H1 (cell line): Measurements from ENCODE around the gene SETX. TPM values are rescaled to one million over a fixed set of nuclear protein-coding genes. Genes with fewer than 3 reads are reported as not detected.

Experiments
- CTCF ChIA-PET: fragments of 300-600 bp; sonication (Branson Sonifier 250); formaldehyde crosslinking; loops from one replicate; lab custom pipeline; 2021; ENCODE audit not compliant: partially characterized antibody; lab: Charles Lee
- POLR2A ChIA-PET: fragments of 300-600 bp; sonication (Branson Sonifier 250); formaldehyde crosslinking; loops from one replicate; lab custom pipeline; 2021; ENCODE audit warnings: inconsistent platforms; ENCODE audit not compliant: partially characterized antibody; lab: Charles Lee
- DNase-seq, 2 experiments: peaks; one replicate each; pipeline versions ENCODE4 v3.0.0 to v3.0.0-alpha.2; 2010 to 2022; ENCODE audit warnings: low spot score in 2 of 2, low read depth in 1 of 2, mixed read lengths in 1 of 2
- FAIRE-seq: peaks from 2 replicates; lab custom pipeline; 2011; peaks lifted over from hg19 to GRCh38; lab: Jason Lieb, UNC
- H2AFZ ChIP-seq: 2 replicates; pipeline ENCODE4 v1.8.1; 2012; ENCODE audit warnings: low read length, inconsistent platforms
- H2AK5ac ChIP-seq: 2 replicates; pipeline ENCODE4 v1.6.1; 2013; ENCODE audit warnings: low read depth, low read length
- H2BK120ac ChIP-seq: replicated peaks from 2 replicates; pipeline ENCODE3; 2013; ENCODE audit warnings: low read depth, low read length, inconsistent platforms
- H2BK12ac ChIP-seq: 2 replicates; pipeline ENCODE4 v1.6.1; 2013; ENCODE audit warnings: low read depth, low read length
- H2BK15ac ChIP-seq: 2 replicates; pipeline ENCODE4 v1.6.1; 2013; ENCODE audit warnings: low read length
- H2BK20ac ChIP-seq: 2 replicates; pipeline ENCODE4 v1.6.1; 2013; ENCODE audit warnings: low read length
- H2BK5ac ChIP-seq: 2 replicates; pipeline ENCODE4 v1.6.1; 2013; ENCODE audit warnings: low read depth, low read length
- H3K14ac ChIP-seq: 2 replicates; pipeline ENCODE4 v1.6.1; 2013; ENCODE audit warnings: inconsistent platforms; ENCODE audit not compliant: insufficient read length
- H3K18ac ChIP-seq: 2 replicates; pipeline ENCODE4 v1.6.1; 2013; ENCODE audit warnings: low read length; ENCODE audit errors: extremely low read depth
- H3K23ac ChIP-seq: 2 replicates; pipeline ENCODE4 v1.6.1; 2013; ENCODE audit warnings: inconsistent platforms; ENCODE audit not compliant: insufficient read length
- H3K23me2 ChIP-seq: 2 replicates; pipeline ENCODE4 v1.6.1; 2013; ENCODE audit warnings: low read depth, low read length
- H3K27ac ChIP-seq: 2 replicates; pipeline ENCODE4 v1.6.1; 2011; ENCODE audit warnings: low read depth, low read length, inconsistent platforms
- H3K27me3 ChIP-seq, 4 experiments: replicated peaks in 1 of 4; 1 replicate in 1 of 4; 2 replicates in 3 of 4; pipeline versions ENCODE4 v1.6.1 to v1.8.1; 2011 to 2013; ENCODE audit warnings: low read length in 3 of 4, mild to moderate bottlenecking in 3 of 4, inconsistent platforms in 2 of 4, mixed read lengths in 2 of 4, moderate library complexity in 1 of 4; ENCODE audit not compliant: control insufficient read depth in 3 of 4, insufficient read depth in 3 of 4; ENCODE audit errors: extremely low read depth in 1 of 4
- H3K36me3 ChIP-seq, 4 experiments: 2 replicates each; pipeline versions ENCODE4 v1.6.1 to v1.8.1; 2011 to 2013; ENCODE audit warnings: mild to moderate bottlenecking in 4 of 4, low read length in 3 of 4, moderate library complexity in 2 of 4, control low read depth in 1 of 4, inconsistent platforms in 1 of 4; ENCODE audit not compliant: insufficient read depth in 4 of 4, control insufficient read depth in 2 of 4
- H3K4ac ChIP-seq: replicated peaks from 2 replicates; pipeline ENCODE3; 2013; ENCODE audit warnings: low read length, low read depth, mixed read lengths, inconsistent platforms; ENCODE audit not compliant: insufficient read length
- H3K4me1 ChIP-seq, 4 experiments: replicated peaks in 1 of 4; 1 replicate in 1 of 4; 2 replicates in 3 of 4; pipeline versions ENCODE4 v1.6.1 to v1.8.1; 2011 to 2013; ENCODE audit warnings: low read length in 3 of 4, inconsistent platforms in 2 of 4, mixed read lengths in 1 of 4; ENCODE audit not compliant: insufficient read depth in 4 of 4, control insufficient read depth in 3 of 4
- H3K4me2 ChIP-seq, 2 experiments: 2 replicates each; pipeline versions ENCODE4 v1.6.1 to v1.8.1; 2011 to 2013; ENCODE audit warnings: low read depth in 2 of 2, low read length in 2 of 2, control low read depth in 1 of 2, inconsistent platforms in 1 of 2, mild to moderate bottlenecking in 1 of 2; ENCODE audit not compliant: insufficient read depth in 1 of 2
- H3K4me3 ChIP-seq, 4 experiments: fragments of 200-600, 300-600 bp in 1 of 4; sonication (generic), shearing (Covaris generic), sonication (Bioruptor Twin) in 1 of 4; 2 replicates each; pipeline versions ENCODE4 v1.5.1 to v1.8.1; 2011 to 2016; ENCODE audit warnings: low read length in 4 of 4, low read depth in 3 of 4, control low read depth in 2 of 4, inconsistent platforms in 2 of 4, mild to moderate bottlenecking in 2 of 4, mixed read lengths in 1 of 4, moderate library complexity in 1 of 4; ENCODE audit not compliant: insufficient read depth in 2 of 4; ENCODE audit errors: extremely low read depth in 1 of 4
- H3K56ac ChIP-seq: replicated peaks from 2 replicates; pipeline ENCODE3; 2013; ENCODE audit warnings: low read depth, mild to moderate bottlenecking, mixed read lengths, low read length, inconsistent platforms; ENCODE audit not compliant: insufficient read length
- H3K79me1 ChIP-seq: 2 replicates; pipeline ENCODE4 v1.6.1; 2013; ENCODE audit warnings: low read depth, low read length, control low read depth
- H3K79me2 ChIP-seq, 2 experiments: 2 replicates each; pipeline versions ENCODE4 v1.6.1 to v1.8.1; 2012 to 2013; ENCODE audit warnings: low read length in 2 of 2, mild to moderate bottlenecking in 2 of 2, inconsistent platforms in 1 of 2; ENCODE audit not compliant: insufficient read depth in 2 of 2, control insufficient read depth in 1 of 2
- H3K9ac ChIP-seq, 4 experiments: replicated peaks in 1 of 4; 1 replicate in 1 of 4; 2 replicates in 3 of 4; pipeline versions ENCODE4 v1.6.1 to v1.8.1; 2011 to 2013; ENCODE audit warnings: low read depth in 3 of 4, low read length in 3 of 4, control low read depth in 2 of 4, mild to moderate bottlenecking in 2 of 4, moderate library complexity in 2 of 4, inconsistent platforms in 1 of 4; ENCODE audit errors: extremely low read depth in 1 of 4
- H3K9me3 ChIP-seq, 2 experiments: 2 replicates each; pipeline versions ENCODE4 v1.6.1 to v1.8.1; 2012 to 2013; ENCODE audit warnings: mild to moderate bottlenecking in 2 of 2, moderate library complexity in 2 of 2, control low read depth in 1 of 2, inconsistent platforms in 1 of 2, low read depth in 1 of 2, low read length in 1 of 2, mixed read lengths in 1 of 2; ENCODE audit not compliant: insufficient read depth in 2 of 2
- H4K20me1 ChIP-seq, 2 experiments: replicated peaks in 1 of 2; 2 replicates each; pipeline versions ENCODE3 to v1.8.1; 2011 to 2013; ENCODE audit warnings: inconsistent platforms in 2 of 2, low read length in 2 of 2, mild to moderate bottlenecking in 1 of 2; ENCODE audit not compliant: insufficient read depth in 2 of 2, control insufficient read depth in 1 of 2
- H4K5ac ChIP-seq: 2 replicates; pipeline ENCODE4 v1.6.1; 2013; ENCODE audit warnings: low read length, low read depth, mixed read lengths, inconsistent platforms; ENCODE audit not compliant: insufficient read length
- H4K8ac ChIP-seq: 2 replicates; pipeline ENCODE4 v1.8.0; 2013; ENCODE audit warnings: mild to moderate bottlenecking, moderate library complexity, low read length, inconsistent platforms; ENCODE audit not compliant: insufficient read depth; ENCODE audit errors: extremely low read depth
- H4K91ac ChIP-seq: replicated peaks from 2 replicates; pipeline ENCODE3; 2013; ENCODE audit warnings: low read length, mixed read lengths, inconsistent platforms; ENCODE audit not compliant: insufficient read length
- BACH1 ChIP-seq: IDR thresholded peaks from 2 replicates; pipeline ENCODE4 v1.6.1; 2012; ENCODE audit warnings: low read length, improper control_type of control experiment
- CEBPB ChIP-seq: IDR thresholded peaks from 2 replicates; pipeline ENCODE4 v1.6.1; 2012; ENCODE audit warnings: low read depth, low read length
- CHD2 ChIP-seq: IDR thresholded peaks from 2 replicates; pipeline ENCODE4 v1.6.1; 2012; ENCODE audit warnings: low read length, improper control_type of control experiment
- GTF2F1 ChIP-seq: IDR thresholded peaks from 2 replicates; pipeline ENCODE4 v1.6.1; 2012; ENCODE audit warnings: low read depth, low read length, improper control_type of control experiment, borderline replicate concordance
- PHF8 ChIP-seq: fragments of 200-600 bp; sonication (generic); conservative IDR thresholded peaks from 2 replicates; pipeline ENCODE4 v1.7.1; 2012; ENCODE audit warnings: low read depth, mild to moderate bottlenecking, inconsistent platforms, low read length, moderate library complexity
- POU5F1 ChIP-seq: IDR thresholded peaks from 2 replicates; pipeline ENCODE4 v1.6.1; 2011; ENCODE audit warnings: low read depth, mild to moderate bottlenecking, low read length, moderate library complexity
- RNF2 ChIP-seq: fragments of 200-900, 300-1000 bp; sonication (generic); IDR thresholded peaks from 2 replicates; pipeline ENCODE4 v1.7.1; 2016; ENCODE audit warnings: borderline replicate concordance, low read depth, mild to moderate bottlenecking, antibody characterized with exemption, low read length; ENCODE audit not compliant: poor library complexity, severe bottlenecking; ENCODE audit errors: missing control alignments
- SIX5 ChIP-seq: IDR thresholded peaks from 2 replicates; pipeline ENCODE4 v1.6.1; 2011; ENCODE audit warnings: mild to moderate bottlenecking, low read depth, low read length
- SP1 ChIP-seq: IDR thresholded peaks from 2 replicates; pipeline ENCODE4 v1.6.1; 2011; ENCODE audit warnings: low read depth, low read length
- SP2 ChIP-seq: IDR thresholded peaks from 2 replicates; pipeline ENCODE4 v1.6.1; 2012; ENCODE audit warnings: mild to moderate bottlenecking, low read length, inconsistent platforms
- SUZ12 ChIP-seq: fragments of 200-600 bp; sonication (generic); IDR thresholded peaks from 2 replicates; pipeline ENCODE4 v1.6.1; 2012; ENCODE audit warnings: mild to moderate bottlenecking, inconsistent platforms, low read length, moderate library complexity, mixed read lengths
- TAF7 ChIP-seq: optimal IDR thresholded peaks from 2 replicates; pipeline ENCODE3; 2011; ENCODE audit warnings: low read depth, mild to moderate bottlenecking, inconsistent platforms, low read length, moderate library complexity, borderline replicate concordance
- WGBS, 2 experiments: shearing (Covaris generic) in 1 of 2; methylation state at CpG; one replicate each; pipeline versions ENCODE4 v1.1.6 to v1.1.7; 2013 to 2015; ENCODE audit warnings: low lambda C conversion rate in 2 of 2, mixed read lengths in 2 of 2, inconsistent platforms in 1 of 2, low coverage in 1 of 2, missing lambda C conversion rate in 1 of 2; ENCODE audit not compliant: insufficient replicate concordance in 2 of 2, insufficient coverage in 1 of 2, insufficient read length in 1 of 2; ENCODE audit errors: extremely low coverage in 1 of 2, missing lambda C conversion rate in 1 of 2; 5-methylcytosine and 5-hydroxymethylcytosine counted together
- polyA plus RNA-seq, 7 experiments: library from polyadenylated mRNA; depleted of rRNA in 3 of 7; stranded (reverse) in 5 of 7; unstranded in 2 of 7; fragments of >200 nt in 5 of 7; fragments of 200-250 nt in 2 of 7; gene quantifications; 1 replicate in 5 of 7; 2 replicates in 1 of 7; 4 replicates in 1 of 7; pipeline versions ENCODE4 v1.2.1 to v1.2.3, GENCODE V29; 2011 to 2013; ENCODE audit warnings: missing spikeins in 2 of 7, mixed read lengths in 2 of 7
- total RNA-seq: library from RNA; stranded (reverse); fragmentation: NEBNext Ultra II Directional; extraction: Animal tissue kit (Norgen Biotek cat#: 25700); gene quantifications from 2 replicates; pipeline ENCODE4 v1.2.1, GENCODE V29; 2021

SETX gene
- total and polyA plus RNA-seq, 2 of the 8 experiments (the other 6 are each of a cell fraction or from before 2014, with no cell fraction given), result 15.1 to 37.9 TPM

- WGBS, 2 experiments, result 92% methylated on average over 4 of the region's 4 CpGs; no CpG with 5 or more reads in 1 of the 2 experiments
- Histone ChIP-seq H3K36me3 (peaks cover 0 to 7% (median 0%) of the 10 kb centered on the region in 4 experiments; a peak in 2 of 8 replicates), H2BK20ac (no peak overlapping the region), H3K4ac (no peak overlapping the region), H2BK12ac (no peak overlapping the region), H4K91ac (no peak overlapping the region), H3K9ac (no peak overlapping the region), H3K4me1 (no peaks in the 10 kb centered on the region), H2BK120ac (no peak overlapping the region), H3K56ac (no peak overlapping the region), H3K4me2 (no peak overlapping the region), H2BK15ac (no peak overlapping the region), H3K27ac (no peak overlapping the region), H4K8ac (no peak overlapping the region), H2AFZ (no peak overlapping the region), H3K79me2 (no peaks in the 10 kb centered on the region), H3K79me1 (no peaks in the 10 kb centered on the region), H3K9me3 (no peaks in the 10 kb centered on the region), H3K27me3 (no peaks in the 10 kb centered on the region), H4K5ac (no peak overlapping the region), H2AK5ac (no peak overlapping the region), H3K14ac (no peak overlapping the region), H4K20me1 (no peaks in the 10 kb centered on the region), H3K4me3 (no peak overlapping the region), H3K23me2 (no peaks in the 10 kb centered on the region), H3K18ac (no peak overlapping the region), H3K23ac (no peak overlapping the region), H2BK5ac (no peak overlapping the region)
- FAIRE-seq (no peak), DNase-seq (no peak)
- ChIA-PET POLR2A (no interaction called here), CTCF (no interaction called here)
- TF ChIP-seq CEBPB, result no peak
- no peak for TF ChIP-seq SUZ12
- no peak for TF ChIP-seq SP1
- TF ChIP-seq BACH1, result no peak
- TF ChIP-seq GTF2F1, result no peak
- no peak for TF ChIP-seq PHF8
- no peak for TF ChIP-seq POU5F1
- no peak for TF ChIP-seq TAF7
- no peak for TF ChIP-seq RNF2
- TF ChIP-seq SP2, result no peak
- TF ChIP-seq CHD2, result no peak
- no peak for TF ChIP-seq SIX5
Observed at GRCh38 chr9:132370592-132370991, 15.8 kb upstream of the SETX start.
